ENCODE data around the gene COLGALT1.

GRCh38 chr19:17629760-17630159, 74.3 kb downstream of the COLGALT1 start:
- TF ChIP-seq CTCF (IDR thresholded peaks at IDR 0.05) (no peak), TAF1 (IDR thresholded peaks at IDR 0.05; ENCODE audit: borderline replicate concordance, low read depth, low read length) (no peak)

Data from SK-N-SH (cell line).